Measurements from ENCODE around the gene MRC2. TPM values are rescaled to one million over a fixed set of nuclear protein-coding genes. Genes with fewer than 3 reads are reported as not detected.

MRC2 gene
- total RNA-seq, 1 donor from 2014 or later = 127 TPM

GRCh38 chr17:62705156-62705777 is 77.8 kb downstream of the MRC2 start:
- TF ChIP-seq, protein P1, sequence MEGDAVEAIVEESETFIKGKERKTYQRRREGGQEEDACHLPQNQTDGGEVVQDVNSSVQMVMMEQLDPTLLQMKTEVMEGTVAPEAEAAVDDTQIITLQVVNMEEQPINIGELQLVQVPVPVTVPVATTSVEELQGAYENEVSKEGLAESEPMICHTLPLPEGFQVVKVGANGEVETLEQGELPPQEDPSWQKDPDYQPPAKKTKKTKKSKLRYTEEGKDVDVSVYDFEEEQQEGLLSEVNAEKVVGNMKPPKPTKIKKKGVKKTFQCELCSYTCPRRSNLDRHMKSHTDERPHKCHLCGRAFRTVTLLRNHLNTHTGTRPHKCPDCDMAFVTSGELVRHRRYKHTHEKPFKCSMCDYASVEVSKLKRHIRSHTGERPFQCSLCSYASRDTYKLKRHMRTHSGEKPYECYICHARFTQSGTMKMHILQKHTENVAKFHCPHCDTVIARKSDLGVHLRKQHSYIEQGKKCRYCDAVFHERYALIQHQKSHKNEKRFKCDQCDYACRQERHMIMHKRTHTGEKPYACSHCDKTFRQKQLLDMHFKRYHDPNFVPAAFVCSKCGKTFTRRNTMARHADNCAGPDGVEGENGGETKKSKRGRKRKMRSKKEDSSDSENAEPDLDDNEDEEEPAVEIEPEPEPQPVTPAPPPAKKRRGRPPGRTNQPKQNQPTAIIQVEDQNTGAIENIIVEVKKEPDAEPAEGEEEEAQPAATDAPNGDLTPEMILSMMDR (IDR thresholded peaks at IDR 0.05) = no peak
- Histone ChIP-seq H3K27ac (peak overlapping the region; percentile 78), H3K27me3 (no peaks in the 10 kb centered on the region), H3K9me3 (no peaks in the 10 kb centered on the region), H3K4me1 (peaks cover 17% of the 10 kb centered on the region), H3K4me3 (peak overlapping the region; percentile 69), H3K36me3 (no peaks in the 10 kb centered on the region)
- intact Hi-C loops (cut with DNase I) = loop anchor here (10.0 kb wide), 1 partner anchor 270 kb away; no protein-coding TSS in a partner anchor
- ATAC-seq = no peak
- DNase-seq = no peak

DNA sequence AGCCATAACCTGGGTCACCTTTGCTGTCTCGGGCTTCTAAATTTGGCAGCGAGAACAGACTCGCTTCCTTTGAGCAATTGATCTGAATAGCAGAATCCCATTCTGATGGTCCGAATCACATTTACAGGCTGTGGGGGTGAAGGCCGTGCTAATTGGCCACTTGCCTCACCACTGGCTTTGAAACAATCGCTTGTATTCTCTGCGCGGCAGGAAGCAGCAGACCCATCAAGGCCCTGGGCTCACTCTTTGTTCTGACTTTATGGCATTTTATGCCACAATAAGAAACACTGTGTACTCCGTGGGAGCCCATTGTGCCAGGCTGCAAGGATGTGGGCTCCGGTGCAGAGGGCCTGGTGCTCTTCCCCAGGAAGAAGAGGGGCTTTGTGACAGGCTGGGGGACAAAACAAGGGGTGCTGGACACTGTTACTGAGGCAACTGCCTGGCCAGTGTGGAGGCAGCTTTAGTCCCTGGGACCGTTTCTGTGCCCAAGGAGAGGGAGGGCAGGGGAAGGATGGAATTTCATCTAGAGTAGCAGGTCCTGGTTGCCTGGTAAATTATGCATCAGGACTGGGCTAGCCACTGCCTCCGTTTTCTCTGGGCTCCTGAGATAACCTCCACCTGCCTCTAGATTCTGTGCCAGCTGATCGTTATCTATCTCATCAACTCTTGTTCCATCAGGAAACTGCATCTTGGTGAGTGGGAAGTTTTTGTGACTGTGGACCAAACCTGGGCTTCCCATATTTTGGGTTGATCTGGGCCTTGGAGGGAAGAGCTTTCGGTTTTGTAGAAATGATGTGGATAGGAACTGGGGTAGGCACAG is 78.5 kb downstream of the MRC2 start:
- no peaks in the 10 kb centered on the region for H3K27me3 ChIP-seq
- no peak overlapping the region for H3K4me3 ChIP-seq
- DNase-seq (peak; percentile 47), ATAC-seq (no peak)
- TF ChIP-seq, protein P1 (IDR thresholded peaks at IDR 0.05) = no peak
- intact Hi-C loops (cut with DNase I) = loop anchor here (10.0 kb wide), 1 partner anchor 269 kb away; no protein-coding TSS in a partner anchor
- H3K9me3 ChIP-seq = no peaks in the 10 kb centered on the region
- H3K27ac ChIP-seq = no peak overlapping the region
- peaks cover 17% of the 10 kb centered on the region for H3K4me1 ChIP-seq
- no peaks in the 10 kb centered on the region for H3K36me3 ChIP-seq

DNA sequence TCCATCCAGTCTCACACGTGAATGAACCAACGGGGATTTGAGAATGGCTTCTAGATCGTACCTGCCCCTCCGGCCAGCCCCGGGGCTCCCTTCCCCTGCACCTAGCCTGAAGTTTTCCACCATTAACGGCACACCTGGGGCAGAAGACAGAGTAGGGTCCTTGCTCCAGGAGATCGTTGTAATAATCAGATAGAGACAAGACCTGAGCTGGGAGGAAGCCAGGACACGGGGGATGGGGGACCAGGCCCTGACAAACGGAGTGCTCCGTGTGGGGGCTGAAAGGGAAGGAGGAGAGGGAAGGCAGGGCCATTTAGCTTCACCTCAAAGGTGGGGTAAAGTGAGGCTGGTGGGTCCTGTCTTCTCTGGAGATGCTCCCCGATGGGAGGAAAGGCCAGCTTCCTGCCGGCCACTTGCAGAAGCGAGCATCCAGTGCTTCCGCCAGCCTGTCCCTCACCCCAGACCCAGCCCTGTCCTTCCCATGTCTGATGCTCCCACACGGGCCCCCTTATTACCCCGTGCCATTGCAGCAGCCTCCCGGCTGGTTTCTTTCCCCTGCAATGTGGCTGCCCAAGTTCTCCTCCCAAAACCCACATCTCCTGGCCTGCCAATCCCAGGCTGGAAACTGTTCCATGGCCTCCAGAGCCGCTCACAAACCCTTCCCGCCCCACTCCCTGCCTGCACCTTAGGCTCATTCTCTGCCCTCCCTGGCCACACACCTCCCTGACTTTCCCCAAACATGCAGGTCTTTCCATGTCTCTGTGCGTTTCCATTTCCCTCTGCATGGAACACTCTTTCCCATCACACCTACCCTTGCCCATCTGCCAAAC is 79.3 kb downstream of the MRC2 start:
- Histone ChIP-seq H3K4me3 (no peak overlapping the region), H3K27ac (no peak overlapping the region), H3K4me1 (peaks cover 17% of the 10 kb centered on the region), H3K27me3 (no peaks in the 10 kb centered on the region), H3K9me3 (no peaks in the 10 kb centered on the region), H3K36me3 (no peaks in the 10 kb centered on the region)
- TF ChIP-seq, protein P1 (IDR thresholded peaks at IDR 0.05) = no peak
- intact Hi-C loops (cut with DNase I) = loop anchor here (10.0 kb wide), 1 partner anchor 268 kb away; no protein-coding TSS in a partner anchor
- DNase-seq (no peak), ATAC-seq (no peak)

GRCh38 chr17:62707425-62707739 is 79.9 kb downstream of the MRC2 start:
- TF ChIP-seq, protein P1 (IDR thresholded peaks at IDR 0.05) = no peak
- H3K27me3 ChIP-seq = no peaks in the 10 kb centered on the region
- no peak overlapping the region for H3K27ac ChIP-seq
- ATAC-seq (no peak), DNase-seq (peak; percentile 11)
- H3K36me3 ChIP-seq = no peaks in the 10 kb centered on the region
- peaks cover 17% of the 10 kb centered on the region for H3K4me1 ChIP-seq
- no peaks in the 10 kb centered on the region for H3K9me3 ChIP-seq
- intact Hi-C loops (cut with DNase I) = loop anchor here (10.0 kb wide), 1 partner anchor 267 kb away; no protein-coding TSS in a partner anchor
- H3K4me3 ChIP-seq = no peak overlapping the region

DNA sequence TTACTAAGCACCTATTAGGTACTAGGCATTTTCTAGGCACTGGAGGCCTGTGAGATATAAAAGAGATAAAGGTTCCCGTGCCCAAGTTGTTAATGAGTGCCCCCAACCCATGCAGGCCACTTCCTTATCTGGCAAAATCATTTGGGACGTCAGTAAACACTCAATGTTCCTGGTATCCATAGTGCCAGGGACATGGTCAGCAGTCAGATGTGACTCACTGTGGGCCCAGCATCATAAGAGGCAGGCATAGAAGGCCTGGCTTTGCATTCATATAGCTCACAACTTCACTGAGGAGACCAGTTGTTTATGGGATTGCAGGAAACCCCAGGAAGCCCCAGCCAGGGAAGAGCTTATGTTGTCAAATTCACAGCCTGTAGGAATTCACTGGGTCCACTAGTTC is 81.1 kb downstream of the MRC2 start:
- Histone ChIP-seq H3K4me3 (no peak overlapping the region), H3K27ac (no peak overlapping the region), H3K9me3 (no peaks in the 10 kb centered on the region), H3K36me3 (no peaks in the 10 kb centered on the region), H3K27me3 (no peaks in the 10 kb centered on the region), H3K4me1 (peaks cover 14% of the 10 kb centered on the region)
- no peak for ATAC-seq
- no peak for DNase-seq
- TF ChIP-seq, protein P1 (IDR thresholded peaks at IDR 0.05) = no peak
- intact Hi-C loops (cut with DNase I) = loop anchor here (10.0 kb wide), 1 partner anchor 266 kb away; no protein-coding TSS in a partner anchor

Measured in upper lobe of right lung (tissue), 1 donor.